Endothelial cell (in vitro differentiated cells): Measurements from ENCODE around the gene FGGY. TPM values are rescaled to one million over a fixed set of nuclear protein-coding genes. Genes with fewer than 3 reads are reported as not detected.

Experiments
- DNase-seq: peaks from one replicate; pipeline ENCODE4 v3.0.0; 2021; ENCODE audit warnings: low spot score
- H3K27ac Mint-ChIP-seq: one replicate; pipeline ENCODE4 v1.8.0; 2021; ENCODE audit warnings: mixed read lengths, inconsistent platforms; ENCODE audit not compliant: unreplicated experiment
- H3K27me3 Mint-ChIP-seq: one replicate; pipeline ENCODE4 v1.8.0; 2021; ENCODE audit warnings: mild to moderate bottlenecking, moderate library complexity, mixed read lengths, inconsistent platforms; ENCODE audit not compliant: unreplicated experiment
- H3K36me3 Mint-ChIP-seq: one replicate; pipeline ENCODE4 v1.8.0; 2021; ENCODE audit warnings: mild to moderate bottlenecking, low read depth, mixed read lengths, inconsistent platforms; ENCODE audit not compliant: unreplicated experiment
- H3K4me1 Mint-ChIP-seq: one replicate; pipeline ENCODE4 v1.8.0; 2021; ENCODE audit warnings: mild to moderate bottlenecking, mixed read lengths, inconsistent platforms; ENCODE audit not compliant: unreplicated experiment
- H3K4me3 Mint-ChIP-seq: one replicate; pipeline ENCODE4 v1.8.0; 2021; ENCODE audit warnings: mild to moderate bottlenecking, mixed read lengths, inconsistent platforms; ENCODE audit not compliant: unreplicated experiment
- H3K9me3 Mint-ChIP-seq: one replicate; pipeline ENCODE4 v1.8.0; 2021; ENCODE audit warnings: mixed read lengths, inconsistent platforms; ENCODE audit not compliant: unreplicated experiment
- total RNA-seq: library from RNA; stranded (reverse); fragmentation: NEBNext Ultra II Directional; extraction: Animal tissue kit (Norgen Biotek cat#: 25700); gene quantifications from one replicate; pipeline ENCODE4 v1.2.1, GENCODE V29; 2021; ENCODE audit not compliant: unreplicated experiment
- TF ChIP-seq, protein P1 (sequence below): fragments of 200-600 bp; sonication (generic); IDR thresholded peaks from one replicate; pipeline ENCODE4 v1.5.0; 2021; ENCODE audit warnings: antibody characterized with exemption; ENCODE audit not compliant: unreplicated experiment

FGGY gene
- total RNA-seq, 1 donor from 2014 or later, result 41.2 TPM

DNA sequence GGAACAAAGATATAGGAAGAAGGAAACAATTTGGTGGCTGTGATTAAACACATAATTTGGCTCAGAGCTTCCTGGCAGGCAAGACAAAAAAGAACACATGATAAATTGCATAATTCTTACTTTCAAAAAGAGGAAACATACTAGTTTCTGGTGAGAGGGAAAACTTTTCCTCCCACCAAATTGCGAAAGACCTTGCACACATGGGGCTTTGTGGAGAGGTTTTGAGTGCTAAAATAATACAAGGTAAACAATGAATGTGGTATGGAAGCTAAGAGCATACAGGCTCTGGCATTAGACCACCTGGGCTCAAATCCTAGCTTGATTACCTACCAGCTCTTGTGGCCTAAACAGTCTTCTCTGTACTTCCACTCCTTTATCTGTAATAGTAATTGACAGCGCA is 377.7 kb downstream of the FGGY start:
- Mint-ChIP-seq H3K9me3 (no peaks in the 10 kb centered on the region), H3K27ac (no peak overlapping the region), H3K4me3 (no peak overlapping the region), H3K4me1 (peaks cover 41% of the 10 kb centered on the region), H3K27me3 (peaks cover 4% of the 10 kb centered on the region), H3K36me3 (peaks cover 17% of the 10 kb centered on the region)
- no peak for DNase-seq
- TF ChIP-seq, protein P1, sequence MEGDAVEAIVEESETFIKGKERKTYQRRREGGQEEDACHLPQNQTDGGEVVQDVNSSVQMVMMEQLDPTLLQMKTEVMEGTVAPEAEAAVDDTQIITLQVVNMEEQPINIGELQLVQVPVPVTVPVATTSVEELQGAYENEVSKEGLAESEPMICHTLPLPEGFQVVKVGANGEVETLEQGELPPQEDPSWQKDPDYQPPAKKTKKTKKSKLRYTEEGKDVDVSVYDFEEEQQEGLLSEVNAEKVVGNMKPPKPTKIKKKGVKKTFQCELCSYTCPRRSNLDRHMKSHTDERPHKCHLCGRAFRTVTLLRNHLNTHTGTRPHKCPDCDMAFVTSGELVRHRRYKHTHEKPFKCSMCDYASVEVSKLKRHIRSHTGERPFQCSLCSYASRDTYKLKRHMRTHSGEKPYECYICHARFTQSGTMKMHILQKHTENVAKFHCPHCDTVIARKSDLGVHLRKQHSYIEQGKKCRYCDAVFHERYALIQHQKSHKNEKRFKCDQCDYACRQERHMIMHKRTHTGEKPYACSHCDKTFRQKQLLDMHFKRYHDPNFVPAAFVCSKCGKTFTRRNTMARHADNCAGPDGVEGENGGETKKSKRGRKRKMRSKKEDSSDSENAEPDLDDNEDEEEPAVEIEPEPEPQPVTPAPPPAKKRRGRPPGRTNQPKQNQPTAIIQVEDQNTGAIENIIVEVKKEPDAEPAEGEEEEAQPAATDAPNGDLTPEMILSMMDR, result no peak

GRCh38 chr1:59675936-59676335 is 379.0 kb downstream of the FGGY start:
- TF ChIP-seq, protein P1, result no peak
- Mint-ChIP-seq H3K4me1 (peaks cover 41% of the 10 kb centered on the region), H3K27ac (no peak overlapping the region), H3K36me3 (peaks cover 13% of the 10 kb centered on the region), H3K27me3 (peaks cover 4% of the 10 kb centered on the region), H3K4me3 (no peak overlapping the region), H3K9me3 (no peaks in the 10 kb centered on the region)
- no peak for DNase-seq

GRCh38 chr1:59678040-59678439 is 381.1 kb downstream of the FGGY start:
- peaks cover 1% of the 10 kb centered on the region for H3K27me3 Mint-ChIP-seq
- peaks cover 8% of the 10 kb centered on the region for H3K36me3 Mint-ChIP-seq
- no peak for DNase-seq
- H3K4me1 Mint-ChIP-seq, result peaks cover 40% of the 10 kb centered on the region
- TF ChIP-seq, protein P1, result no peak
- no peak overlapping the region for H3K27ac Mint-ChIP-seq
- H3K4me3 Mint-ChIP-seq, result no peak overlapping the region
- no peaks in the 10 kb centered on the region for H3K9me3 Mint-ChIP-seq

- TF ChIP-seq, protein P1, result no peak
- Mint-ChIP-seq H3K9me3 (no peaks in the 10 kb centered on the region), H3K36me3 (peaks cover 4% of the 10 kb centered on the region), H3K27me3 (peaks cover 1% of the 10 kb centered on the region), H3K4me3 (no peak overlapping the region), H3K4me1 (peaks cover 38% of the 10 kb centered on the region), H3K27ac (no peak overlapping the region)
- no peak for DNase-seq
Measured at GRCh38 chr1:59678493-59679228, 381.8 kb downstream of the FGGY start.

DNA sequence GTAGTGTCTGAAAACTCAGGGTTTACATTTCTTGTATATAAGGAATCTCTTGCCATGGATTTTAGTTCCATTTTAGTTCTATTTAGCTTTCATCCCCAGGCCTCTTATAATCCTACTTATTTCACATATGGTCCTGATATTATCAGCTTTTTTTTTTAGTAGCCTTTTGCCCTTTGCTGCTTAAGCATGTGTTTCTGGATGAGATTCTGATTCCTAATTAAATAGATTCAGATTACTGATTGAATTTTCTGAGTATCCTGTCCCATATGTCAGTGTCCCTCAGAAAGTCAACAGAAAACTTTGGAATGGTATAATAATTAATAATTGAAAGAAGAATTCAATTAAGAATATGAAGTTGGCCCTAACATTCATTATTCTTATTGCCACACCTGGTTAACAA is 383.1 kb downstream of the FGGY start:
- Mint-ChIP-seq H3K4me3 (no peak overlapping the region), H3K4me1 (peaks cover 26% of the 10 kb centered on the region), H3K27me3 (peaks cover 1% of the 10 kb centered on the region), H3K9me3 (no peaks in the 10 kb centered on the region), H3K36me3 (peaks cover 4% of the 10 kb centered on the region), H3K27ac (no peak overlapping the region)
- DNase-seq, result no peak
- TF ChIP-seq, protein P1, result no peak
